GM21528 (cell line): ENCODE data around the gene CLMN.

Experiments
- ATAC-seq: cut with Tn5 transposase; IDR thresholded peaks from one replicate; pipeline ENCODE4 v1.9.1; 2021; ENCODE audit warnings: mild to moderate bottlenecking, moderate library complexity; ENCODE audit not compliant: unreplicated experiment, low FRiP score

Gene CLMN

DNA sequence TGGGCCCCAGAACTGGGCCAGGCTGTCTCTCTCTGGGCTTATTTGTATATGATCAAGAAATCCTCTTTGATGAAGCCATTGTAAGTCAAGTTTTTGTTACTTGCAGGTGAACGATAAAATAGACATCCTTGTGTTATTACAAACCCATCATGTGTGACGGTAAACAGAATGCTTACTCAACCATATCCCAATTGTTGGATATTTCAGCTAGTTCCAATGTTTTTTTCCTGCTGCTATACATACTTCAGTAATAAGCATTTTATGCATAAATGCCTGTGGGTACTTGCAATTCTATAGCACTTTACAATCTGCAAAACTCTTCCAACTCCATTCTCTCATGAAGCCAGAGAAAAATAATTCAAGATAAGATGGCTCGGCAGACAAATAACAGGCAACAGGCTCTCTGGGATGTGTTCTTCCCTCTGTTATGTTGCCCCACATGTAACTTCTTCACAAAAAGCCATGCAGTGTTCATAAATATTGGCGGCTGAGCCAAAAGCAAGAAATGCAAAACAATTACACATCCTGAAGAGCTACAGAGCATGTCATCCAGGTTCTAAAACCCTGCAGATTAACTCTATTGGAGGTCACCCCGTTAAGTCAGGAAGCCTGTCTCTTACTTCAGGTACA, 69.5 kb downstream of the CLMN start:
- ATAC-seq, result no peak

DNA sequence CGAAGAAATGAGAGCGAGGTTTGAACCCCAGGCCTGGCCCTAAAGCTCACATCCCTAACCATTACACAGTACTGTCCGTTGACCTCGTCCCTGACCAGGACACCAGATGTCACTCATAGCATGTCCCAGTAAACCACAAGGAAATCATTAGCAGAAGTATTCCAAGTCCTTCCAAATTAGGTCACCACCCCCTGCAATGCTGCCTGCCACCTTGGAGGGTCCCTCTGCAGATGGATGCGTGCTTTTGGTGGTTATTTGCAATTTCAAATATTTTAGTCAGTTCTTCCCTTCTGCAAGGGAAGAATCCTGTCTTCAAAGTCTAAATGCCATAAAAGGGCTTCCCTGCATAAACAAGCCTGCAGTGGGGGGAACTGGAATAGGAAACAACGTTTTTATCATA, 71.3 kb downstream of the CLMN start:
- ATAC-seq, result no peak

DNA sequence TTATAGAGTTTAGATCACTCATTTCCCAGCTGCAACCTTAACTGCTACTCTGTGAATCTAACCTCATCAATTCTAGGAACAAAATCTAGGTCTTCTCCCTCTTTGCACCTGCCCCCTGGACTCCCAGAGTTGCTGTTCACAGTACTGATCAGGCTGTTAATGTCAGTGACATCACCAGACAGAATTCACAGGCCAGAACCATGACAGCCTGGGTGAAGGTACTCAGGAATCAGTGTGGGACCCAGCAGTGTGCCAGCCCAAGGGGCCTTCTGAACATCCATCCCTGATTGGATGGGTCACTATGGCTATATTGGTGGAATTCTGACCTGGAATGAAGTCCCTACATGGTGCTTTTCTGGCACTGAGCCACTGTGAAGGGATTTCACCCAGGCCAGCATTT, 72.8 kb downstream of the CLMN start:
- ATAC-seq, result no peak

DNA sequence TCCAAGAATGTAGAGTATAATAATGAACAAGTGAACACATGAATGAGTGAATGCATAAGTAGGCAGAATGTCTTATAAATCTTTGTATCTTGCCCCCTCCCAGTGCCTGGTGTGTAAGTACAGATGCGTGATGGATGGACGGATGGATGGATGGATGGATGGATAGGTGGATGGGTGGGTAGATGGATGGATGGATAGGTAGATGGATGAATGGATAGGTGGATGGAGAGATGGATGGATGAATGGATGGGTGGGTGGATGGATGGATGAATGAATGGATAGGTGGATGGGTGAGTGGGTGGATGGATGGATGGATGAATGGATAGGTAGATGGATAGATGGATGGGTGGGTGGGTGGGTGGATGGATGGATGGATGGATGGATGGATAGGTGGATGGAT, 74.4 kb downstream of the CLMN start:
- no peak for ATAC-seq

DNA sequence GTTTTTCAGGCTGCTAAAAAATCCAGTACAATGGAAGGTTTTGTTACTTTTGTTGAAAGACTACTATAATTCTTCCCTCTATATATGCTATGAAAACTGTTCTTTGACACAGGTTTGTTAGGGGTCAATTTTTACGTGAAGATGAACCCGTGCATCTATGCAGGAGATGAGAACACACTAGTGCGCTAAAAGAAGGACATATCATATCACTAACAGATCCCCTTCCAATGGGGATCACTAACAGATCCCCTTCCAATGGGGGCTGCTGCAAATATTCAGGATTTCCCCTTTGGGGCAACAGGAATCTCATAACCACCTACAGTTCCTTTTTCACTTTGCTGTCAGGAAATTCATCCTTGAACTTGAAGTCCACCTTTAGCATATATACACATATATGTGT, 75.1 kb downstream of the CLMN start:
- ATAC-seq, result no peak

DNA sequence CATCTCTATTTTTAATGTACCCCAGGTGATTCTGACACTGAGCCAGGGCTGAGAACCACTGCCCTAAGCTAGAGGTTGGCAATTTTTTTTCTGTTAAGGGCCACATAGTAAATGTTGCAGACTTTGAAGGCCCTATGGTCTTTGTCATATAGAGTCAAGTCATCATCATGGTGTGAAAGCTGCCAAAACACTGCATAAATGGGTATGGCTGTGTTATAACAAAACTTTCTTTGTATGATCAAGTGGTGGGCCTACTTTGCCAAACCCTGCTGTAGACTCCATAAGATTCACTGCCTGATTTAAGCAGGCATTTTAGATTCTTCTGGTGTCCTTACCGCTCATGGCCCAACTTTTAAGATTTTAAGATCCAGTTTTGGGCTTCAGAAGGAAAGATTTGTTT, 76.8 kb downstream of the CLMN start:
- no peak for ATAC-seq

DNA sequence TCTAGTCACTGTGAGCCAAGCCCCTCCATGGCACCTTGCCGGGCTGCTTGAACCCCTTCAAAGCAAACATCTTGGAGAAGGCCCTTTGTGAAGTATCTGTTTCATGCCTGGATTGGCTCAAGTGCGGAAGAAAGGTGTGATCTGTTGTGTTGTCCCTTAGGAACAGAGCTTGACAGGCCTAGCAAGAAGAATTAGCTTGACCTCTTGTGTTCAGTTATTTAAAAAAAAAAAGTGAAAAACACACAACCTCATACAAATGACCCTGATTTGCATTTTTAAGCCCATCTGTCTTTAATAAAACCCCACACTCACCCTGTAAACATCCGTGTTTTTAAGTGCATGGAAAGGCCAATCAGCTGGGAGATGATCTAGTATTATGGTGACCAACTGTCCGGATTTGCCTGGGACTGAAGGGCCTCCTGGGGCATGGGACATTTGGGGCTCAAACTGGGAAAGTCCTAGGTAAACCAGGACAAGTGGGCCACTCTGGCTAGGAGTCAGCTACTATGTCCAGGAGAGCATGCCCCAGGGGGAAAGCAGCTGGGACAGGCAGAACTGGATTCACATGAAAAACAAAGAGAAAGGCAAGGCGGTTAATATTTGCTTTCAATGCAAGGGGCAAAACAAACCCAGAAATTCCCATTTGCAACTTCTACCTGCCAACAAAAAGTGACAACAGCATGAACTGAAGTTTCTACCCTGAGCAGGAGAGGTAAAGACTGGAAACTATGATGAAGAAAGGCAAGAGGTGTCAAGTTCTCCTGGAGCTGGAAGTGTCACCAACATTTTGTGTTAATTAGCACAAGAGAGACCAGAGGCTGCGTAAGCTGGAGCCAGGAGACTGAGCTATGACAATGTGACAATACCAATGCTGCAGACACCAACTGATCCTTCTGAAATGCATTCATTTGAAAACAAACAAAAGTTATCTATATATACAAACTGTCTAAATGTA, 78.6 kb downstream of the CLMN start:
- no peak for ATAC-seq

DNA sequence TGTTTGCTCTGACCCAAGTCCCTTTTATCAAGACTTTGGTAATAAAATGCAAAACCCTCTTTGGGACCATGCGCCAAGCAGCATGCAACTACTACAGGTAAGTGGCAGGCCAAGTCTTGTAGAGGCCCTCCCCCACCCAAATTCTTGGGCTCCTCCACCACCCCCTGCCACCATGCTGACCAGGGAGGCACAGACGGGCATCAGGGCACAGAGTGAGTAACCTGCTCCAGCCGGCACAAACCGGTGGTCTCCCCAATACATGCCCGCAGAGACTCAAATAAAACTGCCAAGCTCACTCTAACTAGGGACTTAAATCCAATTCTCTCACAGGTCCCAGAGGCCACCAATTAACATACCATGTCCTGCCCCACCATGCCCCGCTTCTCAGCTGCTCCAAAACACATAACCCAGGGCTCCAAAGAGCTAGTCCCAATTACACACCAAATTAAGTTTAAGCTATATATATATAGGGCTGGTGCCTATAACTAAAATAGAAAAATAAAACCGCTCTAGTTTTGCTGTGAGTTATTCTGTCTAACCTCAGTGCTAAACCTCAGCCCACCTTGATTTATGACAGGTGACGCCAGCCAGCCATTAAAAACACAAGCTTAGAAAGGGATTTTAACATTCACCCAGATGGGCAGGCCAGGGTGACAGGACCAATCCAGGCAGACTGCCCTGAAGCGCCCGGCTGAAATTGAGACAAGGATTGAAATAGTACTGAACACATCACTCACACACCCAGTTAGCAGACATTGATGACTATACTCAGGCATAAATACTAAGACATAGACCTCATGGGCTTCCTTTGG, 81.0 kb downstream of the CLMN start:
- ATAC-seq, result no peak

DNA sequence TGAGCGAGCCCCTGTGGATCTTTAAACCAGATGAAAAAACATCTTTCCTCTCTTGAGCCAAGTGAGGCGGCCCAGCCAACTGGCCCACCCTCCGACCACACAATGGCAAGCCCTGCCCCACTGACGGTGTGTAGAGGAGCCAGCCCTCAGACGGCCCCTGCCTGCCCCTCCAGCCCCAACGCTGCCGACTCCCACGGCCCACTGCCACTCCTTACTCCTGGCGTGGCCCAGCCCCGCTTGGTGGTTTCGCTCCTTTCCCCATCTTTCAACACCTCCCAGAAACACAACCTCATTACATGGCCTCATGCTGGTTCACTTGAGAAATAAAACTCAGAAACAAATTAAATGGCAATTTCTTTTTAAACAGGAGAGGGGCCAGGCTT, 81.8 kb downstream of the CLMN start:
- no peak for ATAC-seq

DNA sequence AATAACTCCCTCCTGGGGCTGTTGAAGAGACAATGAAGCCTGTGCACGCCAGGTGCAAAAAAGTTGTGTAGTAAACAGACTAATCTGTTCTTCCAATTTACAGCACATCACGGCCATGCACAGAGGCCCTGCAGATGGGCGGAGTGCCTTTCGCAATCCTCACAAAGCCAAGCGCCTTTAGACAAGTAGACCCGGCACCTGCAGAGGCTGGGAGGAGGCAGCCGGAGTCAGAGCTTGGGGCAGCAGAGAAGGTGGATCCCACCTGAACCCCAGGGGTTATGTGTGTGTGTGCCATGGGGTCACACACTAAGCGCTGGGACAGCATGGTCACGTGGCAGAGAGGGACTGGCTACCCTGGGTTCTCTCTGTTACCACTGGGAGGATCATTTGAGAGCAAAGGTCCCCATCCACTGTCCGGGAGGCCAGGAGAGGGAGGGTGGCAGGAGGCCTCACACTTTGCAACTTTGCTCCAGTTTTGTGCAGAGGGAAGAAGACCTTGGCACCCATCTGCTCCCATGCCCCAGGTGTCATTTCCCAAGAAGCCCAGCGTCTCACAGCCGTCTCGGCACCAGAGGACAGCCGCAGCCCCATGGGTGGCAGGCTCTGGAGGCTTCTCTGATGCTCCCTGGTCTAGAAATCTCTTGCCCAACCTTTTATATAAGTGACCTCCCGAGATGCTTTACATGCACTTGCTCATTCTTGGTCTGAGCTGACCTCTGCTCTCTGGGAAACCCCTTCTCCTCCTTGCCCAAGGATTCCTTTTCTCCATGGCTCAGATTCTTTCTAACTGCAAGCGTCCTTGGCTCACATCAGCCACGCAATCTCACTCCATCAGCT, 82.4 kb downstream of the CLMN start:
- ATAC-seq, result no peak

DNA sequence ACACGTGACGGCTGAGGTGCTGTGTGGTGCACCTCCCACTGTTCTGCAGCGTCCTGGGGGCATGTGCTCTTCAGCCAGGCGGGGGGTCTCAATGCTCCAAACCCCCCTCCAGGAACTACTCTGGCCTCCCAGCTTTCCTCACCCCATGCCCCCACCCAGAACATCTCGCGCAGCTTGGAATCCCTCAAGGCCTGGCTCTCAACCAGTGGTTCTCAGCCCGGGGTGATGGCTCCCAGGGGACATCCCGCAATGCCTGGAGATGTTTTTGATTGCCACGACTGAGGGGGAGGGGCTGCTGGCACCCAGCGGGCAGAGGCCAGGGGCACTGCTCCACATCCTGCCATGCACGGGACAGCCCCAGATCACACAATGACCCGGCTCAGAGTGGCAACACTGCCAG, 83.5 kb downstream of the CLMN start:
- ATAC-seq, result no peak

DNA sequence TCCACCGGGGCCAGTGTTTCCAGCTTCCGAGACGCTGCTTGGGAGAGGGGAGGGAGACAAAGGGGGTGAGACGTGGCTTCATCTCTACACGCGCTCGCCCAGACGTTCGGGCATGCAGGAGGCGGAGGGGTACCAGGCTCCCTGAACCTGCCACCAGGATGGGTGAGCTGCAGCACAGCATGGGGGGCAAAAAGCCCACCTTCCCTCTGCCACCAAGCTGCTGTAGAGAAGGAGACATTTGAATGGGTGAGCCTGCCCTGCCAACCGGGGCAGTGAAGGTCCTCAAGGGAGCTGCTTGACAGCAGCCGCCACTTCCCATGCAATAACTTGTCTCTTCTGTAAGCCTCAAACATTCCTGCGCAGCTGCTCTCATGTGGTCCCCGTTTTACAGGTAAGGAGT, 83.9 kb downstream of the CLMN start:
- ATAC-seq, result no peak

DNA sequence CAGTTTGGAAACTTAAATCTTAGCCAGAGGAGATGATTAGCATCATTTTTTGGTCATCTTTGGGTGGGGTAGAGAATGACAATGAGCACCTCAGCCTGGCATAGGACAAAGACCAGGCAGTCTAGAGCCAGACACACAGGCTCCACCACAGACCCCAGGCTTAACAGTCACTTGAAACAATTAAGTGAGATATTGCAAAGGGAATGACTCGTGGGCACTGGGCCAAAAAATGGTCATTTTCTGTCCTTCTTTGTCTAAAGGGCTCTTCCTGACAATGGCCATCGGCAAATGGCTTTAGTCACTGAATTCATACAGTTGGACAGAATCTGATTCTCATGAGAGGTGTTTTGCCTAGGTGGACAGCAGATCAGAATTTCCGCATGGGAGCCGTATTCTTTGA, 84.4 kb downstream of the CLMN start:
- no peak for ATAC-seq

DNA sequence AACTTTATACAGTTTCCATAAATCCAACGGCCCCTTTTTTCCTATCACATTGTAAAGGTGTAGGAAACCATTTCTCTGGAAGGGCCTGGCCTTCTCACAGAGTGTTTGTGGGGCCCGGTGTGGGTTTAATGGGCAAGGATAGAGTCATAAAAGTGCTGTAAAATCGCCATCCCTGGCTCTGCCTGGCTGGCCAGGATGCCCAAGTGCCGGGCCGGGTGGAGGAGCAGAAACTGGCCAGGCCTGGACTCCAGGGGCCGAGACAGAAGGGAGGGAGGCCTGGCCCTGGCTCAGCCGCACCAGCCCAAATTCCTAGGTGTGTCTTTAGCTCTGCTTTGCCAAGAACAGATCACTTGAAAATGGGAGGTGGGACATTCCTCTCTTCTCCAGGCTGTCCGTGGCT, 85.3 kb downstream of the CLMN start:
- ATAC-seq, result no peak

DNA sequence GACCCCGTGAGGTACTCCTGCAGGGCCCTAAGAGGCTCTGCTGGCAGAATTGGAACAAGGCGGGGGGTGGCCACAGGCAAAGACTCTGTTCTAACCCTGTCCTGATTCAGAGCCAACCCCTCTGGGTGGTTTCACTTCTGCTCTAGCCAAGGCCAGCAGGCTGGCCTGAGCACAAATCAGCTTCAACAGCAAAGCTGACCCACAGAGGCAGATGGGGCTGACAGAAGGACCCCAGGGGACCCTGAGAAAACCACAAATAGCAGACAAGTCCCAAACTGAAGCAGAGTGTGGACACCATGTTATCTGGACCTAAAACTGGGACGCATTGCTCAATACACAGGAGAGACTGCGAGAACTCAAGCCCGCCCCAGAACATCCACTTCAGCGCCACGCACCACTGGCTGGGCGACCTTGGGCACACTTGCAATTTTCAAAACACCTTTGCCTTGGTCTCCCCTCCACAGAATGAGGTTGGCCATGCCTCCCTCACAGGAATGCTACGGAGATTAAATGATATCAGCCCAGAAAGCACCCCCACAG, 85.9 kb downstream of the CLMN start:
- ATAC-seq, result no peak

DNA sequence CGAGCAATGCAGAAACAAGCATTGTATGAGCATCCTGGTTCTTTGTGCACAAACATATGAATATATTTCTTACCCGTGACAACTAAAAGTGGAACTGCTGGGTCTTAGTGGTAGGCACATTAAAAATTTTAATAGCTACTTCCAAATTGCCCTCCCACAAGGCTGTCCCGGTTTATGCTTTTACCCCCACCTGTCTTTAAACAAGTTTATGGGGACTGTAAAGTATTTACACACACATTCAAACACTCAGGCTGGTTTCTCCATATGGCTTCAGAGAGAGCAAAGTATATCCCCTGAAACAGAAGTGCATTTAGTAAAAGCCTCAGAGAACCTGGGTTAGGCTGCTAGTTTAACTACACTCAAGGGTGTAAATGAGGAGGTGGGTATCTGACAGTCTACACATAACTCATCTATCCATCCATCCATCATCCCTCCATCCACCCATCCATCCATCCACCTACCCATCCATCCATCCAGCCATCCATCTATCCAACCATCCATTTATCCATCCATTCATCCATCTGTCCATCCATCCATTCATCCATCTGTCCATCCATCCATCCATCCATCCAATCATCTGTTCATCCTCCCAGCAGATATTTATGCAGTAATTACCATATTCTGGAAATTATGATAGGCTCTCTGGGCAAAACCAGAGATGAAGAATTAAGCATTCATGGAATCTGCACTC, 86.7 kb downstream of the CLMN start:
- ATAC-seq, result no peak

DNA sequence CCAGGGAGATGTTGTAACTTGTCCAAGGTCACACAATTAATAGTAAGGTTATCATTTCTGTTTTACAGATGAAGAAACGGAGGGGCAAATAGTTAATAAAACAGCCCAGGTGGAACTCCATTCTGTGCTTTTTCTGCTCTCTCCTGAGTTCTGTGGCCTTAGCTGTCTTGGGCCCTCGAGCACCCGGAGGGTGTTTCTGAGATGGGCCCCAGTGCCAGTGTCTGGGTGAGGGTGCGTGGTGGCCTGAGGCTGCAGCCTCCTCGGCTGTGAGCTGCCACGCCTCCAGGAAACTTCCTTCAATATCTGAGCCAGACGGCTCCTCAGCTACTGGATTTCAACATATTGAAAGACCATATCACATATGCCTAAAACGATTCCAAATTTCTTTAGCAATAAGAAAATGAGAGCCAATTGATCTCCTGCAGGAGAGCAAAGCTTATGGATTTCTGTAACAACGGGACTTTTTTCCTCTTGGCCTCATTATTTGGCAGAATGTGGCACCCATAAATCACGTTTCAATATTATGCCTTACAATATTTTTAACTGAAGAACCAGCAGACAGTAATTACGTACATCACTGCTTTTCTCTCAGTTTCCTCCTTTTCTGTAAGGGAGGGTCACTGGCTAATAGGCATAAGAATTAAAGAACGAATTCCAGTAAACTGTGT, 87.6 kb downstream of the CLMN start:
- ATAC-seq, result no peak

DNA sequence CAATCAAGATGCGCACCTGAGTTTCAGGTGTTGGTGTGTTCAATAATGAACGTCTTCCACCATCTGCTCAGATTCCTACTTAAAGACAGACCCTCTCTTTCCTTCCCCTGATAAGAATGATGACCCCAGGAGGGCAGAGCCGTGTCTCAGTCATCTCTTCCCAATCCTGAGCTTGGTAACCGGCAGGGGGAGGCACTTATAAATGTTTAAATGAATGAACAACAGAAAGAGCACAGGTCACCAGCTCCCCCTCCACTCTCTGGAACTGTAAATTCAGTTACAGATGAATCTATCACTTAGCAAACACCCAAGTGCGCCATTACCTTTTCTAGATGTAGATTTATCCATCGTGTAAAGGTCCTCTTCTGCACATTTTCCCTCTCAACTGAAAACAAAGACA, 90.0 kb downstream of the CLMN start:
- ATAC-seq, result no peak

DNA sequence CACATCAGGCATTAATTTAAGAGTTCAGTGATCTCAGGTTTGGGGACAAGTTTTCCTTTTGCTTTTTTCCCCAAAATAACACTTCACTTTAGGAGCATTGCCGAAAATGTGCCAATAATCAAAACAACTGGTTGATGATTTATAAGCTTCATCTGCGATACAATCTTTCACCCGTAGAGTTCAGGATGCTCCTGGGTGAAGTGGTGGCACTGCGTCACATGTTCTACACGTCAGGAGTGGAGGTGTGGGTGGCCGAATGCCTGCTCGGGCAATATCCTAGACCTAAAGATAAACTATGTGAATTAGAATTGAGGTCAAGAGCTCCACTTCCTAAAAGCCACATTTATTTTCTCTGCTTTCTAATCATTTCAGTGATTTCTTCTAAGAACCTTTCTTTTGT, 91.5 kb downstream of the CLMN start:
- no peak for ATAC-seq
